COLO829 (cell line): ENCODE data around the gene SLF2.

Experiments
- DNase-seq: peaks from one replicate; pipeline ENCODE4 v3.0.0; 2012; ENCODE audit warnings: low spot score

SLF2 gene, protein sequence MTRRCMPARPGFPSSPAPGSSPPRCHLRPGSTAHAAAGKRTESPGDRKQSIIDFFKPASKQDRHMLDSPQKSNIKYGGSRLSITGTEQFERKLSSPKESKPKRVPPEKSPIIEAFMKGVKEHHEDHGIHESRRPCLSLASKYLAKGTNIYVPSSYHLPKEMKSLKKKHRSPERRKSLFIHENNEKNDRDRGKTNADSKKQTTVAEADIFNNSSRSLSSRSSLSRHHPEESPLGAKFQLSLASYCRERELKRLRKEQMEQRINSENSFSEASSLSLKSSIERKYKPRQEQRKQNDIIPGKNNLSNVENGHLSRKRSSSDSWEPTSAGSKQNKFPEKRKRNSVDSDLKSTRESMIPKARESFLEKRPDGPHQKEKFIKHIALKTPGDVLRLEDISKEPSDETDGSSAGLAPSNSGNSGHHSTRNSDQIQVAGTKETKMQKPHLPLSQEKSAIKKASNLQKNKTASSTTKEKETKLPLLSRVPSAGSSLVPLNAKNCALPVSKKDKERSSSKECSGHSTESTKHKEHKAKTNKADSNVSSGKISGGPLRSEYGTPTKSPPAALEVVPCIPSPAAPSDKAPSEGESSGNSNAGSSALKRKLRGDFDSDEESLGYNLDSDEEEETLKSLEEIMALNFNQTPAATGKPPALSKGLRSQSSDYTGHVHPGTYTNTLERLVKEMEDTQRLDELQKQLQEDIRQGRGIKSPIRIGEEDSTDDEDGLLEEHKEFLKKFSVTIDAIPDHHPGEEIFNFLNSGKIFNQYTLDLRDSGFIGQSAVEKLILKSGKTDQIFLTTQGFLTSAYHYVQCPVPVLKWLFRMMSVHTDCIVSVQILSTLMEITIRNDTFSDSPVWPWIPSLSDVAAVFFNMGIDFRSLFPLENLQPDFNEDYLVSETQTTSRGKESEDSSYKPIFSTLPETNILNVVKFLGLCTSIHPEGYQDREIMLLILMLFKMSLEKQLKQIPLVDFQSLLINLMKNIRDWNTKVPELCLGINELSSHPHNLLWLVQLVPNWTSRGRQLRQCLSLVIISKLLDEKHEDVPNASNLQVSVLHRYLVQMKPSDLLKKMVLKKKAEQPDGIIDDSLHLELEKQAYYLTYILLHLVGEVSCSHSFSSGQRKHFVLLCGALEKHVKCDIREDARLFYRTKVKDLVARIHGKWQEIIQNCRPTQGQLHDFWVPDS

DNA sequence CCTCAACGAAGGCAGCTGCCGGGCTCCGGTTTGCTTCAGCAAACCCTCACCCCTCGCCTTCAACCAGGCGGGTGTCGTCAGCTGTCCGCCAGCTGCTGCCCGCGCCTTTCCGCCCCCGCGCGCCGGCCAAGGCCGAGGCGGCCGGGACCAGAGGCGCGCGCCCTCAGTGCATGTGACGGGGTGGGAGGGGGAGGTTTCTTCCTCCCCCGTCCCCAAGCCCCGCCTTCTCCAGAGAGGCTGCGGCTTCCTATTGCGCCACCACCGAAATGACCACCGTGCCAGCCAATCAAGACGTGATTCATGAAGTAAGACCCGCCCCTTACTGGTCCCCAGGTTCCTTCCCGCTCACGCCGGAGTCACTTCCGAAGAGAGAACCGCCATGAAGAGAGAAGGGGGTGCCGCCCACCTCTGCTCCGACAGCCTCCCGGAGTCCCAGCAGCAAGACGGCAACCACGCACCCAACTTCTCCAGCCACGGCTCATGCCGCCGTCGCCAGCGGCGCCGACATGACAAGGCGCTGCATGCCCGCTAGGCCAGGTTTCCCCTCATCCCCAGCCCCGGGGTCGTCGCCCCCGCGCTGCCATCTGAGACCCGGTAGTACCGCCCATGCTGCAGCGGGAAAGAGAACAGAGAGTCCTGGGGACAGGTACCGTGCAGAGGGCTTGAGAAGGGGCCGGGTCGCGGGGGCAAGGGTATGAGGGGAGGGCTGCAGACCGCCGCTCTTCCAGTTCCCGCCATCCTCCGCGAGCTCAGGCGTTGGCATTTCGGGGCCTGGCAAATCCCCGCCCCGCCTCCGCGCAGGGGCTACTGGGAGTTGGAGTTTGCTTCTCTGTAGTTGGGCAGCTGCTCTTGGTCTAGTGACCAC is at the start of gene SLF2:
TSS of gene SLF2 (plus strand) at position 359 of the 865 bp plus-strand sequence. CDS start at position 507, 148 bp downstream.
- DNase-seq, result peak; percentile 97

DNA sequence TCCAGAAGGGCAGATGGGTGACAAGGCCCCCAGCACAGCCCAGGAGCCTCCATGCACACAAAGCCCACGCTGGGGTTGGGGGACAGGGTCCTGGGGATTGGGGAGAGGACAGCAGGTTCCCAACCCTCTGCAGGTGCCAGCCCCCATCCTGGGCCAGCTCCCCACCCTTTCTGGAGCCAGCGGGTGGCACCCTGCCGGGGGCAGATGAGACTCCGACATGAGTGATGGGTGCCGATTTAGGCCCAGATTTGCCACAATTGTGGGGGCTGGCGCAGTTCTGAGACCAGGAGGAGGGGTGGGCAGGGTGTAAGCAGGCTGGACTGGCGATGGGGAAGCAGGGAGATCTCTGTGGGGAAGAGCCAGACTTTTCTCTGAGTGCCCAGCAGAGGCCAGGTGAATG is 49.3 kb upstream of the SLF2 start:
- no peak for DNase-seq

GRCh38 chr10:100864036-100864885 is 48.5 kb upstream of the SLF2 start:
- DNase-seq, result no peak

GRCh38 chr10:100864978-100865377 is 47.8 kb upstream of the SLF2 start:
- DNase-seq, result no peak

DNA sequence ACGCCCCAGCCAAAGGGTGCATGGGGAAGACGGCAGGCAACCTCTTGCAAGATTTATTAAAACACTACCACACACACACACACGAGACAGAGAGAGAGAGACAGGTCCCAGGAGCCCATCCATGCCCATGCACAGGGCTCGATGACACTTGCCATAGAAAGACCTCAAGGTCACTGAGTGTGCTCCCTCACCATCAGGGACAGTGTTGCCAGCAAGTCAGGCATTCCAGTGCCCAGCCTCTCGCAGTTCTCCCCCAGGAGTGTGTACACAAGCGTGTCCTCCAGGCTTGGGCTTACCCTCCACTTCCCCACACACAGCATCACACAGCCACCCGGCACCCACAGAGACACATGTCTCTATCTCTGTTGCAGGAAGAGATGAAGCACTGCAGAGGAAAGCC is 46.8 kb upstream of the SLF2 start:
- no peak for DNase-seq

DNA sequence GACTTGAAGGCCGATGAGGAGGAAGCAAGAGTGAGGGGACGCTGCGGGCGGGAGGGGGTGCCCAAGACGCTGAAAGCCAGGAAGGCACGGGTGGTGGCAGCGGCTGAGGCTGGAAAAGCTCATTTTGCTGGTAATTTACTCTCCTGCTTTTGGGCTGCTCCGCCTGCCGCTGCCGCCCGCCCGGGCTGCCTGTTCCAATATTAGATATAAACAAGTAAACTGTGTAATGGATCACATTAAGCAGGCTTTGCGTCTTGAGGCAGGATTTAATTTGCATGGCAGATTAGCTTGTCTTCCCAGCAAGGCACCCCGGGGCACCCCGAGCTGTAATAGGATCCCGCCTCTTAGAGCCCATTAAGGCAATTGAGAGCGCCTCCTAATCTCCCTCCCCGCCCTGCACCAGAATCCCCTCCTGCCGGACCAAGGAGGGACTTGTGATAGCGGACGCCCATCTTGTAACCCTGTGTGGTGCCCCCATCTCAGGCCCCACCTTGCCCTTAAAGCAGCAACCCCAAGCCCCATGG is 46.1 kb upstream of the SLF2 start:
- no peak for DNase-seq

- no peak for DNase-seq
These were observed 45.4 kb upstream of the SLF2 start for GRCh38 chr10:100867261-100867963.

DNA sequence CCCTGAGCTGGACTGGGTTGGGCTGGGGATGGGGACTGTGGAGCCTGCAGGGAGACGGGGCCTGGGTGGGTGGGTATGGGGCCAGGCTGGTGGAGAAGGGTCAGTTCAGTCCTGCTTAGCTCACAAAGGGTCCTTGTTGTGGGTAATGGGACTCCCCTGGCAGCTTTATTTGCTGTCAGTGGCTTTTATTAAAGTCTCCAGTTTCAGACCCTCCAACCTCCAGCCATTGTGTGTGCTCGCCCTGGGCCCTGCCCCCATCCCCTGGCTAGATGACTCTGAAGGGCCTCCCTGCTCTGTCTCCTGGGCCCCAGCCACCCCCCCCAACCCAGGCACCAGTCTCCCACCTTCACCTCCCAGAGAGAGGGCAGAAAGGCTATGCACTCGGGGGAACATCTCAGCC is 44.4 kb upstream of the SLF2 start:
- DNase-seq, result no peak

DNA sequence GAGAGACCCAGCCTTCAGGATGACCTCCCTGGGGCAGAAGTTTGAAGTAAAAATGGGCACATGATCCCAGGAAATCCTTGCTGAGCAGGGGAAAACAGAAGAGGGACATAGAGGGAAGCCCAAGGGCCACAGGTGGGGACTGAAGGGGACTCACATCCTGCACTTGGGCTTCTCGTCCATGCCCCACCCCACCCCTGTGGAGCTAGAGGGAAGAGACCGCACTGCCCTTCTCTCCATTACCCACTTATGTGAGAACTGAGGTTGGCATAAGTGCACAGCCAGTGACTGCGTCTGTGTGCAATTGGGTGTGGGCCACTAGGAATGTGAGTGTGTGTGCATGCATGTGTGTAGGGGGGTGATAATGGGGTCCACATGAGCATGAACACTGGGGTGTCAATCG is 43.4 kb upstream of the SLF2 start:
- DNase-seq, result no peak

DNA sequence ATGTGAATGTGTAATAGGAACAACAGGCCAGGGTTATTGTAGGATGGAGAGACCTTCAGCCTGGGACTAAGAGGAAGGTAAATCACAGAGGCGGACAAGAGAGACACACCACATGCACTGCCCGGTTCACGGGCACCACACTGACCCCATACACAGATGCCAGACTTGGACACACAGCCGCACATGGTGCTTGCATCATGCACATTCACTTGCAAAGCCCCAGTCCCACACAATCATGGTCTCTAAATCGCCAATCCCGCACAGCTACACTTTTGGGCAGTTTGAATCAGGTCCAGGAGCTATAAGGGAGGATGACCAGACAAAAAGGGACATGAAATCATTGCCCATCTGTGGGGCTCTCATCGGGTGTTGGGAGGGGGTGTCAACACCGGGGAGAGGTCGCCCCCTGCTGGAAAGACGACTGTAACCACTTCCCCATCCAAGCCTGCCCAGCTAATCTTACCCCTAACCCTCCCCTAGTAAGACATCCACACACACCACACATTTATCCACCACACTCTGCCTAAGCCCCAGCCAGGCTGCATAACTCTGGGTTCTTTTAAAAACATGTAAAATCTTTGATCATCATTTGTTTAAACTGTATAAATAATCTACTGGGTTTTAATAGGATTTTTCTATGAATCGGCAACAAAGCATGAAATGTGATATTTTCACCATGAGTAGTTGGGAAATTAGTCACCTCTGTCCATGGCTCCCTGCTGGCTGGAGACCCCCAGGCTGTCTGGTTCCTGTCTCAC is 40.5 kb upstream of the SLF2 start:
- DNase-seq, result peak; percentile 53

GRCh38 chr10:100873146-100873826 is 39.5 kb upstream of the SLF2 start:
- no peak for DNase-seq

GRCh38 chr10:100873827-100874326 is 38.9 kb upstream of the SLF2 start:
- DNase-seq, result no peak

DNA sequence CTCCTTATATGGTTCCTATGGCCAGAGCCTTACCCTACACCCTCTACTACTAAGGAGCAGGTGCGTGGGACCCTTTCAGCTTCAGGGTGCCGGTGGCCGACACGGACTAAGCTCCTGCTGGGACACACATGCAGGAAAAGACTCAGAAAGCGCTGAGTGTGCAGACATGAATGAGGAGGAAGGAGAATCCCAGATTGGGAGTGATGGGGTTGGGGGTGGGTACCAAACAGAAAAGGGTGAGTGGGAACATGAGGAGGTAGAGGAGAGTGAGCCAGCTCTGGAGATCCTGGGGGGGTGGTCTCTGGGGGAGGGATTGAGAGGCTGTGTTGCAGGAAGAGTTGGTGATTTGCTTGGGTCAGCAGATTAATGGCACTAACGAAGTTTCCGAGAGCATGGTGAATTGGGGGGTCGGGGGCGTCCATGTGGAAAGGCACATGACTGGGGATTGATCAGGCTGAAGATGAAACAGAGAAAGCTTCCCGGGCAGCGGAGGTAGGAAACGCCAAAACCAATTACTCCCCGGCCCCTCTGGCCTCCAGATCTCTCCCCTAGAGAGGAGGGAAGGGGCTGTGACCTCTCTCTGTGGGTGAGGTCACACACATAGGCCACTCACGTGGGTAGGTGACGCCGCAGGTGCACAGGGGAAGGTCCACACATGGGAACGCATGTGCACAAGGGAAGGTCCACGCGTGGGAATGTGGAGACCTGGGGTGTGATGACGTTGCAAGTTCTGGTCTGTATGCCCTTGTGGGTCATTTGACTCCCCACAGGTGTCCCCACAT is 37.9 kb upstream of the SLF2 start:
- no peak for DNase-seq

GRCh38 chr10:100875484-100876166 is 37.1 kb upstream of the SLF2 start:
- DNase-seq, result no peak

GRCh38 chr10:100876585-100877460 is 35.9 kb upstream of the SLF2 start:
- no peak for DNase-seq

DNA sequence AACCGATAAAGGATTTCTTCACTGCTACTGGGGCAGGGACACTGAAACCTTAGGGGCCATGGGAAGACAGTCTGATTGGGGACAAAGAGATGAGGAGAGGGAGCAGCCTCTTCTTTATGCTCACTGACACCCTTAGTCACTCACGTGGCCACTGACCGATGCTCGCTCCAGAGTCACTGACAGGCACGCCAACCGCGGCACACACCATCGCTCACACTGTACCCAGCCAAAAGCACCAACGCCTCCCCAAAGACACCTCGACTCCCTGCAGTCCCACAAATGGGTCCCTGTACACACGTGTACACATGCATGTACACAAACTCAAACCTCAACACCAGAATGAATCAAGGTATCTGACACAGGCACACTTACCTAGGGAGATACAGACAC is 35.3 kb upstream of the SLF2 start:
- no peak for DNase-seq
